Endothelial cell of umbilical vein (primary cell): ENCODE data around the gene CIZ1. TPM values are rescaled to one million over a fixed set of nuclear protein-coding genes. Genes with fewer than 3 reads are reported as not detected.

Experiments
- BruUV-seq: library from RNA; stranded (reverse); fragments of 400-500 nt; replicated peaks from 2 replicates; lab custom pipeline; 2021; lab: Mats Ljungman, UMichigan
- CTCF ChIA-PET: fragments of 300-600, 350-600 bp; sonication (Branson Sonifier 250); formaldehyde crosslinking; loops from one replicate; lab custom pipeline; 2021; ENCODE audit warnings: antibody characterized with exemption, inconsistent platforms; lab: Charles Lee
- POLR2A ChIA-PET: fragments of 300-600, 350-600 bp; sonication (Branson Sonifier 250); formaldehyde crosslinking; loops from one replicate; lab custom pipeline; 2021; ENCODE audit warnings: antibody characterized with exemption, inconsistent platforms; lab: Charles Lee
- DNase-seq: peaks from one replicate; pipeline ENCODE4 v3.0.0-alpha.2; 2011; ENCODE audit warnings: low read depth, low spot score
- FAIRE-seq: peaks from 2 replicates; lab custom pipeline; 2011; peaks lifted over from hg19 to GRCh38; lab: Jason Lieb, UNC
- H2AFZ ChIP-seq: 2 replicates; pipeline ENCODE4 v1.6.0; 2012; ENCODE audit warnings: low read depth, low read length, control low read depth, inconsistent platforms
- H3K27ac ChIP-seq: 2 replicates; pipeline ENCODE4 v1.5.1; 2011; ENCODE audit warnings: low read depth, mild to moderate bottlenecking, control low read depth, low read length, moderate library complexity; ENCODE audit not compliant: insufficient read depth
- H3K27me3 ChIP-seq, 2 experiments: 2 replicates each; pipeline versions ENCODE4 v1.6.0 to v1.6.1; 2011; ENCODE audit warnings: low read length in 2 of 2, mixed read lengths in 1 of 2; ENCODE audit not compliant: control insufficient read depth in 2 of 2, insufficient read depth in 2 of 2
- H3K36me3 ChIP-seq, 2 experiments: 2 replicates in 1 of 2; 3 replicates in 1 of 2; pipeline ENCODE4 v1.5.1; 2011; ENCODE audit warnings: low read length in 2 of 2, mild to moderate bottlenecking in 1 of 2, moderate library complexity in 1 of 2; ENCODE audit not compliant: control insufficient read depth in 2 of 2, insufficient read depth in 2 of 2; ENCODE audit errors: extremely low read depth in 1 of 2
- H3K4me1 ChIP-seq: 3 replicates; pipeline ENCODE4 v1.5.1; 2011; ENCODE audit warnings: mild to moderate bottlenecking, low read length; ENCODE audit not compliant: control insufficient read depth, insufficient read depth; ENCODE audit errors: extremely low read depth
- H3K4me2 ChIP-seq: 2 replicates; pipeline ENCODE4 v1.6.1; 2011; ENCODE audit warnings: low read length, control low read depth, mixed read lengths; ENCODE audit not compliant: insufficient read depth
- H3K4me3 ChIP-seq, 3 experiments: fragments of 200-600 bp in 1 of 3; sonication (generic), shearing (Covaris generic) in 1 of 3; replicated peaks in 1 of 3; 2 replicates each; pipeline ENCODE4 v1.5.1; 2011 to 2016; ENCODE audit warnings: control low read depth in 3 of 3, low read length in 3 of 3, mild to moderate bottlenecking in 2 of 3, inconsistent platforms in 1 of 3, low read depth in 1 of 3, moderate library complexity in 1 of 3; ENCODE audit not compliant: insufficient read depth in 1 of 3
- H3K79me2 ChIP-seq: 2 replicates; pipeline ENCODE4 v1.6.0; 2012; ENCODE audit warnings: low read length, inconsistent platforms; ENCODE audit not compliant: control insufficient read depth, insufficient read depth
- H3K9ac ChIP-seq: replicated peaks from 2 replicates; pipeline ENCODE3; 2011; ENCODE audit warnings: low read length, control low read depth; ENCODE audit not compliant: insufficient read depth; ENCODE audit errors: extremely low read depth
- H3K9me1 ChIP-seq: replicated peaks from 3 replicates; pipeline ENCODE4 v1.6.0; 2011; ENCODE audit warnings: mild to moderate bottlenecking, low read length; ENCODE audit not compliant: control insufficient read depth, insufficient read depth; ENCODE audit errors: extremely low read depth
- H3K9me3 ChIP-seq: replicated peaks from 2 replicates; pipeline ENCODE4 v1.5.1; 2012; ENCODE audit warnings: low read length, inconsistent platforms; ENCODE audit not compliant: control insufficient read depth, insufficient read depth
- H4K20me1 ChIP-seq: replicated peaks from 2 replicates; pipeline ENCODE3; 2011; ENCODE audit warnings: mild to moderate bottlenecking, low read length; ENCODE audit not compliant: control insufficient read depth, insufficient read depth; ENCODE audit errors: extremely low read depth
- EZH2 ChIP-seq: IDR thresholded peaks from 2 replicates; pipeline ENCODE4 v1.6.1; 2012; ENCODE audit warnings: borderline replicate concordance, low read depth, mild to moderate bottlenecking, moderate library complexity, low read length, inconsistent platforms; ENCODE audit not compliant: severe bottlenecking
- FOS ChIP-seq: IDR thresholded peaks from 2 replicates; pipeline ENCODE4 v1.6.1; 2011; ENCODE audit warnings: mild to moderate bottlenecking, low read length, moderate library complexity, borderline replicate concordance; ENCODE audit not compliant: insufficient read depth
- GATA2 ChIP-seq: IDR thresholded peaks from 2 replicates; pipeline ENCODE4 v1.7.0; 2011; ENCODE audit warnings: low read depth, mild to moderate bottlenecking, moderate library complexity, mixed read lengths, low read length; ENCODE audit not compliant: insufficient read length, insufficient read depth
- JUN ChIP-seq: IDR thresholded peaks from 2 replicates; pipeline ENCODE4 v1.6.1; 2011; ENCODE audit warnings: borderline replicate concordance, low read depth; ENCODE audit not compliant: insufficient read length, insufficient read depth
- MYC ChIP-seq: IDR thresholded peaks from one replicate; pipeline ENCODE4 v1.6.1; 2011; ENCODE audit warnings: mild to moderate bottlenecking, low read depth, low read length
- POLR2A ChIP-seq: IDR thresholded peaks from 2 replicates; pipeline ENCODE4 v1.6.1; 2012; ENCODE audit warnings: low read depth, mild to moderate bottlenecking, control low read depth, low read length
- POLR2AphosphoS5 ChIP-seq: IDR thresholded peaks from 2 replicates; pipeline ENCODE4 v1.6.1; 2012; ENCODE audit warnings: low read depth, mild to moderate bottlenecking, control low read depth, low read length, moderate library complexity; ENCODE audit not compliant: insufficient read depth
- dilution Hi-C: fragments of 300-500 bp; cut with MboI; formaldehyde crosslinking; loops from one replicate; pipeline ENCODE4 v1.15.0; 2019; ENCODE audit warnings: low sequenced_read_pairs; ENCODE audit not compliant: extremely low pct_ligation_motif_present
- intact Hi-C: fragments of 100-400 bp; cut with micrococcal nuclease; formaldehyde crosslinking; loops from one replicate; pipeline ENCODE4 v1.10.0; 2022
- polyA plus RNA-seq, 4 experiments: library from polyadenylated mRNA; depleted of rRNA in 3 of 4; stranded (reverse) in 3 of 4; unstranded in 1 of 4; fragments of >200 nt; gene quantifications; 2 replicates each; pipeline versions ENCODE4 v1.2.1 to v1.2.3, GENCODE V29; 2011 to 2012; ENCODE audit warnings: missing spikeins in 1 of 4
- total RNA-seq: library from RNA; stranded (reverse); gene quantifications from 2 replicates; pipeline ENCODE4 v1.2.3, GENCODE V29; 2021
- TF ChIP-seq, protein P1 (sequence below), 2 donors: IDR thresholded peaks; 1 replicate in 1 of 2; 2 replicates in 1 of 2; pipeline ENCODE4 v1.5.1; 2011; ENCODE audit warnings: low read length in 2 of 2, mild to moderate bottlenecking in 2 of 2, moderate library complexity in 2 of 2, control low read depth in 1 of 2, inconsistent platforms in 1 of 2, low read depth in 1 of 2; ENCODE audit not compliant: insufficient read depth in 1 of 2; ENCODE audit errors: extremely low read depth in 1 of 2
- TF ChIP-seq, protein P2 (sequence below): IDR thresholded peaks from 2 replicates; pipeline ENCODE4 v1.6.1; 2011; ENCODE audit not compliant: insufficient read depth, insufficient read length

The CIZ1 gene
- total and polyA plus RNA-seq, 2 donors (not counting 3 experiments of a cell fraction or from before 2014, with no cell fraction given), result 88.3 to 150 TPM

DNA sequence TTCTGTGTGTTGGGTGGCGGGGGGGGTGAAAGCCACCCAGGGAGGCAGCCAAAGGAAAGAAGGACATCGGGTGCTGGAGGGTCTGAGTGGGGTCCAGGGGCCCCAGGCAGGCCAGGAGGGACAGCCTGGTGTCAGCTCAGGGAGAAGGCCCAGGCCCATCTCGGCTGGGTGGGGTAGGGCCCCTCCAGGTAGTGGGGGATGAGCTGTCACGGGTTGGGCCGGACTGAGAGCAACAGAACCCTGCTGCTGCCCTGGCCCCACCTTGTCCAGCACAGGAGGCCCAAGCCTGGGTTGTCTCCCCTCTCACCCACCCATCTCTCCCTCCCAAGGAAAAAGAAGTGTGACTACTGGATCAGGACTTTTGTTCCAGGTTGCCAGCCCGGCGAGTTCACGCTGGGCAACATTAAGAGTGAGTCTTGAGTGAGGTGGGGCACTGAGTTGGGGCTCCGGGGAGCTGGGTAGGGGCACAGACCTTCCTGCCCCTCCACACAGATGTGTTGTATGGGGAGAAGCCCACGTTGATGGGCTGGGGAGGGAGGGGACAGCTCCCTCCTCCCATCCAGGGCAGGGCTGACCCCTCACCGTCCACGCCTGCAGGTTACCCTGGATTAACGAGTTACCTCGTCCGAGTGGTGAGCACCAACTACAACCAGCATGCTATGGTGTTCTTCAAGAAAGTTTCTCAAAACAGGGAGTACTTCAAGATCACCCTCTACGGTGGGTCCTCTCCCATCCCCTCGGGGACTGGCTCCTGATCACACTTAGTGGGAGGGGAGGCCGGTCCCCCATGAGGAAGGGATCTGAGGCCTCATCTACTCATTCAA is 39.9 kb downstream of the CIZ1 start:
- intact Hi-C loops (no loop called here), dilution Hi-C loops (no loop called here)
- H3K9ac ChIP-seq, result no peak overlapping the region
- no TSS peak for BruUV-seq
- H3K27ac ChIP-seq, result no peak overlapping the region
- H3K79me2 ChIP-seq, result no peaks in the 10 kb centered on the region
- H3K9me3 ChIP-seq, result no peaks in the 10 kb centered on the region
- no peaks in the 10 kb centered on the region for H3K36me3 ChIP-seq
- no peaks in the 10 kb centered on the region for H4K20me1 ChIP-seq
- H3K4me3 ChIP-seq, result no peak overlapping the region
- no peaks in the 10 kb centered on the region for H3K9me1 ChIP-seq
- no peak overlapping the region for H3K4me2 ChIP-seq
- TF ChIP-seq, protein P1, sequence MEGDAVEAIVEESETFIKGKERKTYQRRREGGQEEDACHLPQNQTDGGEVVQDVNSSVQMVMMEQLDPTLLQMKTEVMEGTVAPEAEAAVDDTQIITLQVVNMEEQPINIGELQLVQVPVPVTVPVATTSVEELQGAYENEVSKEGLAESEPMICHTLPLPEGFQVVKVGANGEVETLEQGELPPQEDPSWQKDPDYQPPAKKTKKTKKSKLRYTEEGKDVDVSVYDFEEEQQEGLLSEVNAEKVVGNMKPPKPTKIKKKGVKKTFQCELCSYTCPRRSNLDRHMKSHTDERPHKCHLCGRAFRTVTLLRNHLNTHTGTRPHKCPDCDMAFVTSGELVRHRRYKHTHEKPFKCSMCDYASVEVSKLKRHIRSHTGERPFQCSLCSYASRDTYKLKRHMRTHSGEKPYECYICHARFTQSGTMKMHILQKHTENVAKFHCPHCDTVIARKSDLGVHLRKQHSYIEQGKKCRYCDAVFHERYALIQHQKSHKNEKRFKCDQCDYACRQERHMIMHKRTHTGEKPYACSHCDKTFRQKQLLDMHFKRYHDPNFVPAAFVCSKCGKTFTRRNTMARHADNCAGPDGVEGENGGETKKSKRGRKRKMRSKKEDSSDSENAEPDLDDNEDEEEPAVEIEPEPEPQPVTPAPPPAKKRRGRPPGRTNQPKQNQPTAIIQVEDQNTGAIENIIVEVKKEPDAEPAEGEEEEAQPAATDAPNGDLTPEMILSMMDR (IDR thresholded peaks at IDR 0.05; ENCODE audit: extremely low read depth in 1 of 2, insufficient read depth in 1 of 2, low read depth in 1 of 2, low read length in 2 of 2), result no peak
- TF ChIP-seq FOS, result no peak
- no peak for TF ChIP-seq JUN
- TF ChIP-seq, protein P2, sequence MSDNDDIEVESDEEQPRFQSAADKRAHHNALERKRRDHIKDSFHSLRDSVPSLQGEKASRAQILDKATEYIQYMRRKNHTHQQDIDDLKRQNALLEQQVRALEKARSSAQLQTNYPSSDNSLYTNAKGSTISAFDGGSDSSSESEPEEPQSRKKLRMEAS, result no peak
- TF ChIP-seq POLR2AphosphoS5, result no peak
- no peak for TF ChIP-seq GATA2
- TF ChIP-seq EZH2, result no peak
- no peak for TF ChIP-seq POLR2A
- no peak for TF ChIP-seq MYC
- H3K4me1 ChIP-seq, result no peaks in the 10 kb centered on the region
- H2AFZ ChIP-seq, result no peak overlapping the region
- DNase-seq (no peak), FAIRE-seq (no peak)
- CTCF ChIA-PET, result interaction anchor here (1.1 to 2.0 kb wide), 3 partner anchors 9 to 34 kb away, joined by 3 to 8 read pairs (median 3); partner anchors contain the start of gene BBLN
- POLR2A ChIA-PET, result no interaction called here
- H3K27me3 ChIP-seq, result no peaks in the 10 kb centered on the region
